GM12875 (cell line): ENCODE data around the gene TPBG.
"Not testable (repeated sequence)": the region's sequence is repeated elsewhere in the genome, so short reads cannot be mapped to it uniquely, and the experiment has no call there.

Source experiments
- H3K4me3 ChIP-seq: one replicate; pipeline ENCODE4 v1.5.1; 2011; ENCODE audit warnings: low read depth, low read length, control low read depth
- TF ChIP-seq, protein P1 (sequence below): IDR thresholded peaks from 2 replicates; pipeline ENCODE4 v1.5.1; 2011; ENCODE audit warnings: low read depth, mild to moderate bottlenecking, control low read depth, inconsistent platforms, low read length, moderate library complexity, borderline replicate concordance; ENCODE audit not compliant: insufficient read depth

TPBG gene

GRCh38 chr6:82374516-82374915, 10.9 kb downstream of the TPBG start:
- TF ChIP-seq, protein P1, sequence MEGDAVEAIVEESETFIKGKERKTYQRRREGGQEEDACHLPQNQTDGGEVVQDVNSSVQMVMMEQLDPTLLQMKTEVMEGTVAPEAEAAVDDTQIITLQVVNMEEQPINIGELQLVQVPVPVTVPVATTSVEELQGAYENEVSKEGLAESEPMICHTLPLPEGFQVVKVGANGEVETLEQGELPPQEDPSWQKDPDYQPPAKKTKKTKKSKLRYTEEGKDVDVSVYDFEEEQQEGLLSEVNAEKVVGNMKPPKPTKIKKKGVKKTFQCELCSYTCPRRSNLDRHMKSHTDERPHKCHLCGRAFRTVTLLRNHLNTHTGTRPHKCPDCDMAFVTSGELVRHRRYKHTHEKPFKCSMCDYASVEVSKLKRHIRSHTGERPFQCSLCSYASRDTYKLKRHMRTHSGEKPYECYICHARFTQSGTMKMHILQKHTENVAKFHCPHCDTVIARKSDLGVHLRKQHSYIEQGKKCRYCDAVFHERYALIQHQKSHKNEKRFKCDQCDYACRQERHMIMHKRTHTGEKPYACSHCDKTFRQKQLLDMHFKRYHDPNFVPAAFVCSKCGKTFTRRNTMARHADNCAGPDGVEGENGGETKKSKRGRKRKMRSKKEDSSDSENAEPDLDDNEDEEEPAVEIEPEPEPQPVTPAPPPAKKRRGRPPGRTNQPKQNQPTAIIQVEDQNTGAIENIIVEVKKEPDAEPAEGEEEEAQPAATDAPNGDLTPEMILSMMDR = no peak
- no peak overlapping the region for H3K4me3 ChIP-seq

GRCh38 chr6:82376636-82377035, 13.0 kb downstream of the TPBG start:
- H3K4me3 ChIP-seq = no peak overlapping the region
- TF ChIP-seq, protein P1 = no peak

DNA sequence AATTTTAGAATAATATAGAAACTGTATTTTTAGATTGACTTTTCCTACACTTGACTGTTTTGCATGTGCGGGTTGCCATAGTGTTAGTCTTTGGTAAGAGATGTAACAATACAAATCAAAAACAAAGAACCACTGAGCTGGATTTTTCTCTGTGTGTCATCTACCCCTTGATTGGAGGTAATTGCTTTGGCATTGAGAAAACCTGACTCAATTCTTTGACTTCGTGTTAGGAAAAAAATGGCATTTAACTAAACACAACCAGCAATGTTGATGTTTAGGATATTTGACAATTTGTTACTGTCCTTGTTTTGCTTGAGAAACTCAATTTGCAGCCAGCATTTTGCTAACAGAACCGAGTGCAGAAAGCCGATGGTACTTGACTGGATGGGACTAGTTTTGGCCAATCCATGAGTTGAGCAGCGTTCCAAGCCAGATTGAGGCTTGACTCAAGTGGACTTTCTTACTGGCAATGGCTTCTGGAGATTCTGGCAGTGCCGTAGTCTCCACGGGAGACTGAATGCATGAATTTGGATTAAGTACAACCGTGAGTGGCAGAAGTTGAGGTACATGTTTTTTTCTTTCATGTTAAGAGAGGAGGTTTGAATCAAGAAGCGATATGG, 17.1 kb downstream of the TPBG start:
- TF ChIP-seq, protein P1 = no peak
- H3K4me3 ChIP-seq = no peak overlapping the region

DNA sequence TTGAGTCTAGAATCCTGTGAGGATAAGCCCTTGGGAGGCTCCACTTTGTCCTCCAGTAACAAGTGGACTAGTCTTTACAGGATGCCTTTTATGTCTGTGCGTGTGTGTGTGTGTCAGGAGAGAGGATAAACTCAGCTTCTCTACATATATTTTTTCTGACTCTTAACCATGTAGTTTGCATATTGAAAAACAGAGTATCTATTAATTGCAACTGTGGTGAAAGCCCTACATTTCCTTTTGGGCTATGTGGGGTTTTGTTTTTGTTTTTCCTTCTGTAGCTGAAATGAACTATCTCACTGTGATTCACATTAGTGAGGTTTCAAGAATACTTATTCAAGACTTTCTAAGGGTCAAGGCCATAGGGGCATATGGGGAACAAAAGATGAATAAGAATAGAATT, 17.7 kb downstream of the TPBG start:
- TF ChIP-seq, protein P1 = no peak
- H3K4me3 ChIP-seq = no peak overlapping the region

GRCh38 chr6:82385102-82385501, 21.5 kb downstream of the TPBG start:
- H3K4me3 ChIP-seq = no peak overlapping the region
- TF ChIP-seq, protein P1 = no peak

GRCh38 chr6:82385546-82385945, 21.9 kb downstream of the TPBG start:
- TF ChIP-seq, protein P1 = no peak
- no peak overlapping the region for H3K4me3 ChIP-seq

- TF ChIP-seq, protein P1 = no peak
- H3K4me3 ChIP-seq = no peak overlapping the region
Observed at GRCh38 chr6:82385961-82386360, 22.3 kb downstream of the TPBG start.

DNA sequence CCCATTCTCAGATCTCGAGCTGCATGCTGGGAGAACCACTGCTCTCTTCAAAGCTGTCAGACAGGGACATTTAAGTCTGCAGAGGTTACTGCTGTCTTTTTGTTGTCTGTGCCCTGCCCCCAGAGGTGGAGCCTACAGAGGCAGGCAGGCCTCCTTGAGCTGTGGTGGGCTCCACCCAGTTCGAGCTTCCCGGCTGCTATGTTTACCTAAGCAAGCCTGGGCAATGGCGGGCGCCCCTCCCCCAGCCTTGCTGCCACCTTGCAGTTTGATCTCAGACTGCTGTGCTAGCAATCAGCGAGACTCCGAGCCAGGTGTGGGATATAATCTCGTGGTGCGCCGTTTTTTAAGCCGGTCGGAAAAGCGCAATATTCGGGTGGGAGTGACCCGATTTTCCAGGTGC, 31.2 kb downstream of the TPBG start:
- not testable (repeated sequence) for H3K4me3 ChIP-seq
